Endothelial cell of umbilical vein (primary cell): ENCODE measurements around the gene NXT1. TPM values are rescaled to one million over a fixed set of nuclear protein-coding genes. Genes with fewer than 3 reads are reported as not detected.

Experiments
- BruUV-seq: library from RNA; stranded (reverse); fragments of 400-500 nt; replicated peaks from 2 replicates; lab custom pipeline; 2021; lab: Mats Ljungman, UMichigan
- CTCF ChIA-PET: fragments of 300-600, 350-600 bp; sonication (Branson Sonifier 250); formaldehyde crosslinking; loops from one replicate; lab custom pipeline; 2021; ENCODE audit warnings: antibody characterized with exemption, inconsistent platforms; lab: Charles Lee
- POLR2A ChIA-PET: fragments of 300-600, 350-600 bp; sonication (Branson Sonifier 250); formaldehyde crosslinking; loops from one replicate; lab custom pipeline; 2021; ENCODE audit warnings: antibody characterized with exemption, inconsistent platforms; lab: Charles Lee
- DNase-seq: peaks from one replicate; pipeline ENCODE4 v3.0.0-alpha.2; 2011; ENCODE audit warnings: low read depth, low spot score
- FAIRE-seq: peaks from 2 replicates; lab custom pipeline; 2011; peaks lifted over from hg19 to GRCh38; lab: Jason Lieb, UNC
- H2AFZ ChIP-seq: 2 replicates; pipeline ENCODE4 v1.6.0; 2012; ENCODE audit warnings: low read depth, low read length, control low read depth, inconsistent platforms
- H3K27ac ChIP-seq: 2 replicates; pipeline ENCODE4 v1.5.1; 2011; ENCODE audit warnings: low read depth, mild to moderate bottlenecking, control low read depth, low read length, moderate library complexity; ENCODE audit not compliant: insufficient read depth
- H3K27me3 ChIP-seq, 2 experiments: 2 replicates each; pipeline versions ENCODE4 v1.6.0 to v1.6.1; 2011; ENCODE audit warnings: low read length in 2 of 2, mixed read lengths in 1 of 2; ENCODE audit not compliant: control insufficient read depth in 2 of 2, insufficient read depth in 2 of 2
- H3K36me3 ChIP-seq, 2 experiments: 2 replicates in 1 of 2; 3 replicates in 1 of 2; pipeline ENCODE4 v1.5.1; 2011; ENCODE audit warnings: low read length in 2 of 2, mild to moderate bottlenecking in 1 of 2, moderate library complexity in 1 of 2; ENCODE audit not compliant: control insufficient read depth in 2 of 2, insufficient read depth in 2 of 2; ENCODE audit errors: extremely low read depth in 1 of 2
- H3K4me1 ChIP-seq: 3 replicates; pipeline ENCODE4 v1.5.1; 2011; ENCODE audit warnings: mild to moderate bottlenecking, low read length; ENCODE audit not compliant: control insufficient read depth, insufficient read depth; ENCODE audit errors: extremely low read depth
- H3K4me2 ChIP-seq: 2 replicates; pipeline ENCODE4 v1.6.1; 2011; ENCODE audit warnings: low read length, control low read depth, mixed read lengths; ENCODE audit not compliant: insufficient read depth
- H3K4me3 ChIP-seq, 3 experiments: fragments of 200-600 bp in 1 of 3; sonication (generic), shearing (Covaris generic) in 1 of 3; replicated peaks in 1 of 3; 2 replicates each; pipeline ENCODE4 v1.5.1; 2011 to 2016; ENCODE audit warnings: control low read depth in 3 of 3, low read length in 3 of 3, mild to moderate bottlenecking in 2 of 3, inconsistent platforms in 1 of 3, low read depth in 1 of 3, moderate library complexity in 1 of 3; ENCODE audit not compliant: insufficient read depth in 1 of 3
- H3K79me2 ChIP-seq: 2 replicates; pipeline ENCODE4 v1.6.0; 2012; ENCODE audit warnings: low read length, inconsistent platforms; ENCODE audit not compliant: control insufficient read depth, insufficient read depth
- H3K9ac ChIP-seq: replicated peaks from 2 replicates; pipeline ENCODE3; 2011; ENCODE audit warnings: low read length, control low read depth; ENCODE audit not compliant: insufficient read depth; ENCODE audit errors: extremely low read depth
- H3K9me1 ChIP-seq: replicated peaks from 3 replicates; pipeline ENCODE4 v1.6.0; 2011; ENCODE audit warnings: mild to moderate bottlenecking, low read length; ENCODE audit not compliant: control insufficient read depth, insufficient read depth; ENCODE audit errors: extremely low read depth
- H3K9me3 ChIP-seq: replicated peaks from 2 replicates; pipeline ENCODE4 v1.5.1; 2012; ENCODE audit warnings: low read length, inconsistent platforms; ENCODE audit not compliant: control insufficient read depth, insufficient read depth
- H4K20me1 ChIP-seq: replicated peaks from 2 replicates; pipeline ENCODE3; 2011; ENCODE audit warnings: mild to moderate bottlenecking, low read length; ENCODE audit not compliant: control insufficient read depth, insufficient read depth; ENCODE audit errors: extremely low read depth
- EZH2 ChIP-seq: IDR thresholded peaks from 2 replicates; pipeline ENCODE4 v1.6.1; 2012; ENCODE audit warnings: borderline replicate concordance, low read depth, mild to moderate bottlenecking, moderate library complexity, low read length, inconsistent platforms; ENCODE audit not compliant: severe bottlenecking
- FOS ChIP-seq: IDR thresholded peaks from 2 replicates; pipeline ENCODE4 v1.6.1; 2011; ENCODE audit warnings: mild to moderate bottlenecking, low read length, moderate library complexity, borderline replicate concordance; ENCODE audit not compliant: insufficient read depth
- GATA2 ChIP-seq: IDR thresholded peaks from 2 replicates; pipeline ENCODE4 v1.7.0; 2011; ENCODE audit warnings: low read depth, mild to moderate bottlenecking, moderate library complexity, mixed read lengths, low read length; ENCODE audit not compliant: insufficient read length, insufficient read depth
- JUN ChIP-seq: IDR thresholded peaks from 2 replicates; pipeline ENCODE4 v1.6.1; 2011; ENCODE audit warnings: borderline replicate concordance, low read depth; ENCODE audit not compliant: insufficient read length, insufficient read depth
- MYC ChIP-seq: IDR thresholded peaks from one replicate; pipeline ENCODE4 v1.6.1; 2011; ENCODE audit warnings: mild to moderate bottlenecking, low read depth, low read length
- POLR2A ChIP-seq: IDR thresholded peaks from 2 replicates; pipeline ENCODE4 v1.6.1; 2012; ENCODE audit warnings: low read depth, mild to moderate bottlenecking, control low read depth, low read length
- POLR2AphosphoS5 ChIP-seq: IDR thresholded peaks from 2 replicates; pipeline ENCODE4 v1.6.1; 2012; ENCODE audit warnings: low read depth, mild to moderate bottlenecking, control low read depth, low read length, moderate library complexity; ENCODE audit not compliant: insufficient read depth
- dilution Hi-C: fragments of 300-500 bp; cut with MboI; formaldehyde crosslinking; loops from one replicate; pipeline ENCODE4 v1.15.0; 2019; ENCODE audit warnings: low sequenced_read_pairs; ENCODE audit not compliant: extremely low pct_ligation_motif_present
- intact Hi-C: fragments of 100-400 bp; cut with micrococcal nuclease; formaldehyde crosslinking; loops from one replicate; pipeline ENCODE4 v1.10.0; 2022
- polyA plus RNA-seq, 4 experiments: library from polyadenylated mRNA; depleted of rRNA in 3 of 4; stranded (reverse) in 3 of 4; unstranded in 1 of 4; fragments of >200 nt; gene quantifications; 2 replicates each; pipeline versions ENCODE4 v1.2.1 to v1.2.3, GENCODE V29; 2011 to 2012; ENCODE audit warnings: missing spikeins in 1 of 4
- total RNA-seq: library from RNA; stranded (reverse); gene quantifications from 2 replicates; pipeline ENCODE4 v1.2.3, GENCODE V29; 2021
- TF ChIP-seq, protein P1 (sequence below), 2 donors: IDR thresholded peaks; 1 replicate in 1 of 2; 2 replicates in 1 of 2; pipeline ENCODE4 v1.5.1; 2011; ENCODE audit warnings: low read length in 2 of 2, mild to moderate bottlenecking in 2 of 2, moderate library complexity in 2 of 2, control low read depth in 1 of 2, inconsistent platforms in 1 of 2, low read depth in 1 of 2; ENCODE audit not compliant: insufficient read depth in 1 of 2; ENCODE audit errors: extremely low read depth in 1 of 2
- TF ChIP-seq, protein P2 (sequence below): IDR thresholded peaks from 2 replicates; pipeline ENCODE4 v1.6.1; 2011; ENCODE audit not compliant: insufficient read depth, insufficient read length

Gene NXT1
- total and polyA plus RNA-seq, 2 donors (not counting 3 experiments of a cell fraction or from before 2014, with no cell fraction given): 27.1 to 39.2 TPM

DNA sequence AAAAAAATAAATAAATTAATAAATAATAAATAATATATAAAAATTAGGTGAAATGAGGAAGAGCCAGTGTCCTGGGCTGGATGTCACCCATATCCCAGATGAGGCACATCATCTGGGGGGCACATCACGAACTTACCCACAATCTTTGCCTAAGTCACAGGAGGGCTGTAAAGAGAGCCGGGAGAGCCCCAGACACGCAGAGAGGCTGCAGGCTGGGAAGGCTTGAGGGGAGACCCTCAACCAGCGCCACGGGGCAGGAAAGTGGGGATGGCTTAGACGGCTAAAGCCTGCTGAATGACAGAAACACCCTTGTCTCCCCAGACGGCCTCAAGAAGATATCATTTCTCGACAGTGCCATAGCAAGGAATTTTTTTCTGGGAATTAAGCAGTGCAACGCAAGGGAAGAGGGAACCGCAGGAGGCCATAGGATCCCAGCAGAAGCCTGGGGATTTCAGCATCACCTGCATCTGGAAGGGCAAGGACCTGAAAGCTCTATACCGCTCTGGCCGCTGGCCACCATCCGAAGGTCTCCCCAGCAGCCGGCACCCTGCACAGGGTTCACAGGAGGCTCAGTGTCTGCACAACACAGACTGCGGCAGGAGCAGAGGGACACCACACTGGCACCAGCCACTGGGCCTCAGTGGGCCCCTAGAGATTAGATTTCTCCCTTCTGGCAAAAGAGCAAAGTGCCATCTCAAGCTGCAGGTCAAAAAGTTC lies 22.8 kb upstream of the NXT1 start:
- dilution Hi-C loops (no loop called here), intact Hi-C loops (no loop called here)
- H3K79me2 ChIP-seq: no peaks in the 10 kb centered on the region
- H3K27ac ChIP-seq: no peak overlapping the region
- CTCF ChIA-PET: interaction anchor here (1.6 kb wide), 1 partner anchor 13 kb away, joined by 6 read pairs; no protein-coding TSS in a partner anchor
- peaks cover 0 to 5% of the 10 kb centered on the region in 2 experiments for H3K27me3 ChIP-seq
- H3K4me1 ChIP-seq: peaks cover 9% of the 10 kb centered on the region
- H3K9me1 ChIP-seq: no peaks in the 10 kb centered on the region
- H4K20me1 ChIP-seq: no peaks in the 10 kb centered on the region
- TF ChIP-seq POLR2A (no peak), POLR2AphosphoS5 (no peak), EZH2 (no peak), MYC (no peak), FOS (no peak), GATA2 (no peak), JUN (no peak)
- TF ChIP-seq, protein P1, sequence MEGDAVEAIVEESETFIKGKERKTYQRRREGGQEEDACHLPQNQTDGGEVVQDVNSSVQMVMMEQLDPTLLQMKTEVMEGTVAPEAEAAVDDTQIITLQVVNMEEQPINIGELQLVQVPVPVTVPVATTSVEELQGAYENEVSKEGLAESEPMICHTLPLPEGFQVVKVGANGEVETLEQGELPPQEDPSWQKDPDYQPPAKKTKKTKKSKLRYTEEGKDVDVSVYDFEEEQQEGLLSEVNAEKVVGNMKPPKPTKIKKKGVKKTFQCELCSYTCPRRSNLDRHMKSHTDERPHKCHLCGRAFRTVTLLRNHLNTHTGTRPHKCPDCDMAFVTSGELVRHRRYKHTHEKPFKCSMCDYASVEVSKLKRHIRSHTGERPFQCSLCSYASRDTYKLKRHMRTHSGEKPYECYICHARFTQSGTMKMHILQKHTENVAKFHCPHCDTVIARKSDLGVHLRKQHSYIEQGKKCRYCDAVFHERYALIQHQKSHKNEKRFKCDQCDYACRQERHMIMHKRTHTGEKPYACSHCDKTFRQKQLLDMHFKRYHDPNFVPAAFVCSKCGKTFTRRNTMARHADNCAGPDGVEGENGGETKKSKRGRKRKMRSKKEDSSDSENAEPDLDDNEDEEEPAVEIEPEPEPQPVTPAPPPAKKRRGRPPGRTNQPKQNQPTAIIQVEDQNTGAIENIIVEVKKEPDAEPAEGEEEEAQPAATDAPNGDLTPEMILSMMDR (IDR thresholded peaks at IDR 0.05; ENCODE audit: extremely low read depth in 1 of 2, insufficient read depth in 1 of 2, low read depth in 1 of 2, low read length in 2 of 2): no peak
- TF ChIP-seq, protein P2, sequence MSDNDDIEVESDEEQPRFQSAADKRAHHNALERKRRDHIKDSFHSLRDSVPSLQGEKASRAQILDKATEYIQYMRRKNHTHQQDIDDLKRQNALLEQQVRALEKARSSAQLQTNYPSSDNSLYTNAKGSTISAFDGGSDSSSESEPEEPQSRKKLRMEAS: no peak
- FAIRE-seq (no peak), DNase-seq (no peak)
- no peak overlapping the region for H3K9ac ChIP-seq
- no peak overlapping the region for H3K4me2 ChIP-seq
- BruUV-seq: no TSS peak
- no peaks in the 10 kb centered on the region for H3K9me3 ChIP-seq
- no peak overlapping the region for H2AFZ ChIP-seq
- POLR2A ChIA-PET: no interaction called here
- H3K36me3 ChIP-seq: no peaks in the 10 kb centered on the region
- H3K4me3 ChIP-seq: no peak overlapping the region
